ENCODE data around the gene CDH23.

The CDH23 gene

DNA sequence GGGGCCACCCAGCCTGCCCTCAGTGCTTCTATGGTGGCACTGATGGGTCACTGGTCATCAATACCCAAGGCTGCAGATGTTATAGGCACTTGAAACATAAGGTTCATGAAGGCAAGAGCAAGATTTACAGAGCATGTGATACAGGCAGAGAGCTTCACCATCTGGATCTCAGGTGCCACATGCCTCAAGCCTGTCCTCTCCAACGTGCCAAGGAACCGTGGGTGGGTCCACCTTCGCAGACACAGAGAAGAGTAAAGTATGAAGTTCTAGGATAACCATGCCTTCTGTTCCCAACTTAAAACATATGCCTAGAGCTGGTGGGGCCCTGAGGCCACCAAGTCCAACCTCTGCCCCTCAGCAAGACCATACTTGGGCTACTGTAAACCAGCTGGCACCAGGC, 26.7 kb upstream of the CDH23 start:
- DNase-seq: no peak

DNA sequence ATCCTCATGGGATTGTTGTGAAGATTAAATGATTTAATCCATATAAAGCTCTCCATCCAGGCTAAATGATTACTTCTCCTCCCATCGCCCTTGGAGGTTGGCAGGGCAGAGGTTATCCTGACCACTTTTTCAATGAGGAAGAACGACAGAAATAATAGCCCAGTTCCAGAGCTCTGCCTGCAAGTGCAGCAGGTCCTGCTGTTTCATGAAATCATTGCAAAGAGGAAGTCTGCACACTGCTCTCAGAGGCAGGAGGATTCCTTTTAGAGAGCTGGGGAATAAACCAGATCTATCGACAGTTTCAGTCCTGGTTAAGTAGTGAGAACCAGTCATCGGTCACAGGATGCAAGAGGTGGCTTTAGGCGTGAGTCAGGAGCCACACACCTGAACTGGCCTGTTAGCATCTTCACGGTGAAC, 25.0 kb upstream of the CDH23 start:
- DNase-seq: peak; percentile 56

DNA sequence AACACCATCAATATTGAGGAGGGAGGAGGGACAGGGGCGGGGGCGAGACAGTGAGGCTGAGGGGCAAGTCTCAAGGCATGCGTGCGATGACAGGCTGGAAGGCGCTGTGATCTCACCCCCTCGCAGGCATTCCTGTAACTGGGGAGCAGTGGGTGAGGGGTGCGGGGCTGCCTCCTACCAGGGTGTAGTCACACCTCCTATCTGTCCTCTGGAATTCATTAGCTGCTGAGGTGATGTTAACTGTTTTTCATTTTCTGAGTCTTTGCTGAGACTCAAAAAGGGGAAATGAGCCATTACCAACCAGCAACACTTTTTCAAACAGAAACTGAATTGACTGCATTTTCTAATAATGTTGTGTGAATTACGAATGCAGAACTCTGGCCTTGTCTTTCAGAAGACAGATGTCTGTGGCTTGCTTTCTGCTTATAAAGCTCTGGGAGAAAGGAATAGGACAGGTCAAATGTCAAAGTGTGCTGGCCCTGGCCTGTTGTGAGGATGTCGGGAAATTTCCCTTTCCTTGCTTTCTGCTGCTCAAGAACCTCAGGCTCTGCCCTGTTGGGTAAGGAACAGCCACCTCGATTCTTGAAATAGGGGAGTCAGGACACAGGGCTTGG, 23.7 kb upstream of the CDH23 start:
- DNase-seq: peak; percentile 12

DNA sequence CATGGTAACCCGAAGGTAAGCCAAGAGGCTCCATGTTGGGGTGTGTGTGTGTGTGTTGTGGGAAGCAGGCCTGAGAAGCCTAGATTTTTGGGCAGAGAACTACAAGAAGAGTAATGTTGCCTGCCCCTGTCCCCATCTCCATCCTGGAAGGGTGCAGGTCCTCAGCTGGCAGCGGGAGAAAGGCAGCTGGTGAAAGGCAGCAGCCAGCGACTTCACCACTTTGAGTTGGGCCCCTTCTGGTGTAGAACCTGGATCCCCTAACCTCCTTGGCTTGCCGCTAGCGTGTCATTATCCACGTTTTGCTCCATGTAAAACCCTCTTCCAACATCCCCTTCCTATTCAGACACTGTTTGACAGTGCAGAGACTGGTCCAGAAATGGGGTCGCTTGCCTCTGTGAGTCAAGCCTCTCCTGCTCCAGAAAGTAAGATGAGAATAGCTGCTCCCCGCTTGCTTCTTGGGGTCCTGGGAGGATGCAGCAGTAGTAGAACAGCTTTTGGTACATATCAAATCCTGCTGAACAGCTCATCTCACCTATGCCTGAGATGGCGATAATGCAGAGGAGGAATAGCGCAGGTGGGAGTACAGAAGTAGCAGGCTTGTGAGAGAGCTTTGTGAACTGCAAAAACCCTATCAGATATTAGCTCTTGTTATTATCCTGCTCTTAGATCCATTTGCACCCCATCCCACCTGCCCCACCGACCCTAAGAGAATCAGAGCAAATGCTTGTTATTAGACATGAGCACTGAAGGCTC, 22.1 kb upstream of the CDH23 start:
- DNase-seq: no peak

GRCh38 chr10:71375952-71376351, 20.8 kb upstream of the CDH23 start:
- no peak for DNase-seq

GRCh38 chr10:71378336-71379117, 18.2 kb upstream of the CDH23 start:
- DNase-seq: peak; percentile 69

DNA sequence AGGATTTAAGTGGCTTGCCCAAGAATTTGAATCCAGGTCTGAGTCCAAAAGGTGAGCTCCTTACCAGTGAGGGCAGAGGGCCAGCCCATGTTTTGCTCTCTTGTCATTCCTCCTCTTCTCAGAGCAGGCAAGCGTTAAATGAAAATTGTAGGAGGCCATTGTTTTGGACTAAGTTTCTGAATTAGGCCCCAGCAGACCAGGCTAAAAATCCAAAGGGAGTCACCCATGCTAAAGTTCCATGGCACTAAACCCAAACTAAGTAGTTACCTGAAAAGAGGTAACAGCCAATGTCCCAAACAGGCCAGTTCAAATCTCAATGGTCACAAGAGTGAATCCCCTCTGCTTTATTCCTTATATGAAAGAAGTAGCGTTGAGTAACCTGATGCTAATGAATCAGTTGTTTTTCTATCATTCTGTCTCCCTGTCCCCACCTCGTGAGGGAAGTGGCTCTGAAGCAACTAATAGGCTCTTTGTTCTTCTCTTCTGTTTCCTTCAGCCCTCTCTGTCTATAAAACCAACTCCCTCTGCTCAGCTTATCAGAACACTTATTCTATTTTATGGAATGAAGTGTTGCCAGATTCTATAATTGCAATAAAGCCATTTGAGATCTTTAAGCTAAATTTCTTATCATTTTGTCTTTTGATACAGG, 17.5 kb upstream of the CDH23 start:
- DNase-seq: no peak

DNA sequence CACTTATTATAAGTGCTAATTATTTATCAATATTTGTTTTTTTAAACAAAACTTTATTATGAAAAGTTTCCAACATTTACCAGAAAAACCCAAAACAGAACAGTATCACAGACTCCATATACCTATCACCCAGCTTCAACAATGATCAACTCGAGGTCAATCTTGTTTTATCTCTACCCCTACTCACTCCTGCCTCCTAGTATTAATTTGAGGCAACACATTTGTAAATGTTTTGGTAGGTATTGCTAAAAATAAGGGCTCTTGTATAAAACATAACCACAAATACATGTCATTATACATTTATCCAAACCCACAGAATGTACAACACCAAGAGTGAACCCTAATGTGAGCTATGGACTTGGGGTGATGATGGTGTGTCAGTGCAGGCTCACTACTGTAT, 15.9 kb upstream of the CDH23 start:
- no peak for DNase-seq

DNA sequence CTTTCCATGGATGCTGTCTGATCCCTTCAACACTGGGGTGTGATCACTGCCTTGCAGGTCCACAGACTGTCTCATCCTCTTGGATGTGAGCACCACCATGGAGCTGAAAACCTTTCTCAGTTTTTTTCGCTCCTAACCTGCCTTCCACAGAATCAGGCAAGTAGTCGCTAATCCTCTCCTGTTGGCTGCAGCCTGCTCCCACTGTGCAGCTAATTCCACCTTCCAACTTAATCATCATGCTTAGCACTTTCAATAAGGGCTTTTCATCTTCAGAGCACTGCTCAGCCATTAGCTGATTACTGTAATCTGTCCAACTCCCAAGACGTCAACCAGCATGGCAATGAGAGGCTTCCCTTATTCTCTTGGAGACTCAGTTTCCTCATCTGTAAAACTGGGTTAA, 15.1 kb upstream of the CDH23 start:
- no peak for DNase-seq

- no peak for DNase-seq
These were observed 14.7 kb upstream of the CDH23 start for GRCh38 chr10:71382028-71382427.

GRCh38 chr10:71382757-71383156, 14.0 kb upstream of the CDH23 start:
- peak; percentile 74 for DNase-seq

DNA sequence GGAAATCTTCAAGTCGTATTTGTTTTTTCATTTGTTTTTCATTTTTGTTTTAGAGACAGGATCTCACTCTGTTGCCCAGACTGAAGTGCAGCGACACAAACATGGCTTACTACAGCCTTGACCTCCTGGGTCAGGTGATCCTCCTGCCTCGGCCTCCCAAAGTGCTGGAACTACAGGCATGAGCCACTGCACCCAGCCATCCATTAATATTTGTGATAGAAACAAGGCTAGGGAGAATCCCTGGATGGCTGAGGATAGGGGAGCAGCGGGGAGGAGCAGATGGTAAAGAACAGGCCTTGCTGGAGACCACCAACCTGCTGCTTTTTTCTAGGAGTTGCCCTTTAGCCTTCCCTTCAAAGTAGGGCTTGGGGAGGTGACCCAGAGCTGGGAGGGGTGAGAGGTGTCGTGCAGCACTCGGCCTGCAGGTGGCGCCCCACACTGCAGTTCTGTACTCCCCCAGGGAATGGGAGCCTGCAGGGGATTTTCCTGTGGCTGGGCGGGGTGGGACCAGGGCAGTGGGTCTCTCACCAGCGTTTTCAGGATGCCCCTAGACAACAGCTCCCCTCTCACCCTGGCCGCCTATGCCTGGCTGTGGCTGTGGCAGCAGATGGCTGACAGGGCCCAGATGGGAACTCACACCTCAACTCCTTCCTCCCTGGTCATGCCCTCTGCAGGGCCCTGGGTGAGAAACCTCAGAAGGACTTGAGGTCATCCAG, 12.6 kb upstream of the CDH23 start:
- peak; percentile 75 for DNase-seq

GRCh38 chr10:71388171-71388570, 8.5 kb upstream of the CDH23 start:
- no peak for DNase-seq

DNA sequence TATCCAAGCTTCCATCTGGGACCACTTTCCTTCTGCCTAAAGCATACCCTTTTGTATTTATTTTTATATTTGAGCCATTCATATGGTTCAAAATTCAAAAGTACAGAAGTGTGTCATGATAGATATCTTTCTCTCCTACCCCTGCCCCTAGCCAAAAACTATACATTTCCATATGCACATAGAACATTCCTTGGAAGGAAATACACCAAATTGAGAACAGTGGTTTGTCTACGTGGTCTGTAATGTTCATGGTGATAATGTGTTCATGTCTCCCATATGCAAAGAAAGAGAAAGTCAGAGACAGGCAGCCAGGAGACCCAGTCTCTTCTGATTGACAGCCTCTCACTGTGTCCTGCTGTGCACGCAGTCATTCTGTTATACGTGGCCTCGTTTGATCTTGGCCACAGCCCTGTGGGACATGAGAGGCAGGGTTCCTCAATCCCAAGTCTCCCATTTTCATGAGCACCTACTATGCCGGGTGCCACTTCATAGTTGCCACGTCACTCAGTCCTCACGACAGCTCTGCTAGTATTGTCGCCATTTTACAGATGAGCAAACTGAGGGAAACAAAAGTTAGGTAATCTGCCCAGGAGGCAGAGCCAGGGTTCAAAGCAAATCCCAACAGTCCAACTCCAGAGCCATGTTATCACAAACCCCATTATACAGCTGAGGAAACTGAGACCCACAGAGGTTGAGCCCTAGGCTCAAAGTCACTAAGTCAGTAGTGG, 8.0 kb upstream of the CDH23 start:
- DNase-seq: no peak

DNA sequence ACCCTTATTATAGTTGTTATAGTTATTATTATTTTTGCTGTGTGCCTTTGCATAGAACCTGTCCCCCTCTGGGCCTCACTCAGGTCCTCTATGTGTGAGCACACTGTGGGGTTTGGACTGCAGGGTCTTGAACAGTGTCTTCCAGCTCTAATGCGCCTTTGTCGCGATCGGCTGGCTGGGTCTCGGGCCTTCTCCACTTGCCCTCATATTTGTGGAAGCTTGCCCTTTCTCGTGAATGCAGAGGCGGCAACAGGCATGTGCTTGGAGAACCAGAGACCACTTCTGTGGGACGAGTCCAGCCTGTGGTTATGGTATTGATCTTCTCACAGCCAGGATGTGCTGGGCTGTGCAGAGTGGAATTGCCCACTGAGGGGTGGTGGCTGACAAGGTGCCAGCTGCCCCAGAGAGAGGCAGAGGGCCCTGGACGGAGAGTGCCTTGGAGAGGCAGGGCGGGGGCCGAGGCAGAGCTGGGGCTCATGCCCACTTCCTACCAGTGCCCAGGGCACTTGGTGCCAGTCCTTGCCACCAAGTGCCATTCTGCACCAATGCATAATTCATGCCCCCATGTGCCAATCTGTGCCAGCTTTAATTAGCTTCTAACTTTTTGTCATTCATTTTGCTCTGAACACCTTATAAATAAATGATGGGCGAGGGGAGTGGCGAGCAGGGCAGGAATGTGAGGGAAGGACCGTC, 6.8 kb upstream of the CDH23 start:
- DNase-seq: no peak

DNA sequence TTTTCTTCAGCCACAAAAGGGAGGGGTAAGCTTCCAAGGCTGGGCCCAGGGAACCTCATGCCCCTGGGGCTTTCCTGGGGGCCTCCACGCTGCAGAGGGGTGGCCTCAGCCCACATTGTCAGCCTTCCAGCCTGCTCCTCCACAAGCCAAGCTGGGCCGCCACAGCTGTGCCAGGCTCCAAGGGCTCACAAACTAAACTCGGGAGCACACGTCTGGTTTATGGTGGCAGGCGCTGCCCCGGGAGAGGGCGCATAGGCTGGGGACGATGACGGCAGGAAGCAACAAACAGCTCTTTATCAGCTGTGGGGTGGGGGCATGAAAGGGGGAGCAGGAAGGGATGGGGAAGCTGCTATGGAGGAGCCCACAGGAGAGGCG, 6.3 kb upstream of the CDH23 start:
- peak; percentile 63 for DNase-seq

DNA sequence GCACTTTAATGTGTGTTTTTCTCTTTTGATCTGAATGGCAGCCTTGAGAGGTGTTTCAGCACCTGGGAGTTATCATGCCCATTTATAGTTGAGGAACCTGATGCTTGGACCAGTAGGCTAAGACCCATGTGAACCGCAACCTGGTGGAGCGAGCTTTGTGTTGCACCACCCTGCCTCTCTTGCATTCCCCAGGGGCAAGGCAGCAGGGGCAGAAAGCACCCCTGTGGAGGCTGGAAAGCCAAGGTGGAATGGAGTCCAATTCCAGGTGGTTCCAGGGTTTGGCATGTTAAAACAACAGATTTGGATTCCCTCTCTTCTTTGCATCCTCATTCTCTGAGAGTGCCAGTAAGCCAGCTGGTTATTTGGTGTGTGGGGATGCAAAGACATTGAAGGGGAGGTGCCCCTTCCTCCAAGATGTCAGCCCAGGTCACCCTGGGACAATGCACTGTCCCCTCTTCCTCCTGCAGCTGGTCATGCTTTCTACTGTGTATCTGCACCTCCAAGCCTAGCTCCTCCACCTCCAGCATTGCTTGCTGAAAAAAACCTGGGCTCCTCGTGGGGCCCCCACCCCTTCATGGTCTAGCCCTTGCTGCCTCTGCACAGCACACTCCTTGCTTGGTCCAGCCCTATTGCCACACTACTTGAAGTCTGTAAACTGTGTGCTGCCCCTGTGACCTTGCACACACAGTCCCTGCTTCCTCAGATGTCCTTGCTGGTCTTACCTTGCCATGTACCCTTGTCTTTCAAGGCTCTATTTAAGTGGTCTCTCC, 5.6 kb upstream of the CDH23 start:
- no peak for DNase-seq

GRCh38 chr10:71391701-71392100, 5.0 kb upstream of the CDH23 start:
- no peak for DNase-seq

DNA sequence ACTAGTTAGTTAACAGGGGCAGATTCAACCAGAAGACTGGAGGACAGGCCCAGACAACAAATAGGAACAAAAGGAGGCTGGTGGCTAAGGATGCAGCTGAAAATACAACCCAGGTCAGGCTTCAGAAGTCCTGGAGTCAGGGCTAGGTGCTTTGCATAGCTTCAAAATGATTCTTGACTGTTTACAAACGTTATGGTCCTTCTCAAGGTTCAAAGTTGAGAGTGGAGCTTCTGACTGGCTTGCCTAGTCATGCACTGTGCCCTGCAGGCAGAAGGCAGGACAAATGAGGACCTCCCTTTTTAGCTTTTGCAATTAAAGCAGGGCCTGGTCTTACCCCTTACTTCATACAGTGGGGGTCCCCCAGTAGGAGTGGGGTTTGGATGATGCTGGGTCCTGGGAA, 4.4 kb upstream of the CDH23 start:
- no peak for DNase-seq
